ENCODE results near the gene UBA5.

UBA5 gene

DNA sequence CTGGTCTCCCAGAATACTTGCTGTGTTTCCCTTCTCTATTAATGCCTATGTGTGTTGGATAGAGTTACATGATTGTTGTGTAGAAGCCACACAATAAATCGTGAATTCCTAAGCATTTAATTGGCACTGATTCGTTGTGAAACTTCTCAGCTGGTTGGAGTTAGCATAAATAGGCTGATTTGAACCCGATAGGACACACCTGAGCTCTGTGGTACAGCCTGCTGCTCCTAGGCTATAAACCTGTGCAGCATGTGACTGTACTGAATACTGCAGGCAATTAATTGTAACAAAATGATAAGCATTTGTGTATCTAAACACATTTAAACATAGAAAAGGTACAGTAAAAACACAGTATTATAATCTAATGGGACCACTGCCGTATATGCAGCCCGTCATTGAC lies 5.4 kb upstream of the UBA5 start:
- DNase-seq: no peak

DNA sequence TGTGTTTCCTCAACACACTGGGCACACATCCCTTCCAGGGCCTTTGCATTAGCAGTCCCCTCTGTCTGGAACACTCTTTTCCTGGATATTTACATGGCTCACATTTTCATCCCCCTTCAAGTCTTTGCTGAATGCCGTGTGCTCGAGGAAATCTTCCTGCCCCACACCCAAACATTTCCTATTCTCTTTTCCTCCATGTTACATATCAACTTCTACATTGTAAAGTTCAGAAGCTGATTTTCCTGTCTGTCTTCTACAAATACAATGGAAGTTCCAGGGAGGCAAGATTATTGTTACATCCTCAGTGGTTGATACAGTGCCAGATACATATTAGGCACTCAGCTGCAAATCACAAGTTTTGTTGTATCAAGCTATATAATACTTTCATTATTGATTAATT lies 4.7 kb upstream of the UBA5 start:
- DNase-seq: no peak

- DNase-seq: no peak
These were observed 2.0 kb upstream of the UBA5 start for GRCh38 chr3:132657869-132658747.

- DNase-seq: no peak
These were observed 1.1 kb upstream of the UBA5 start for GRCh38 chr3:132659000-132659364.

DNA sequence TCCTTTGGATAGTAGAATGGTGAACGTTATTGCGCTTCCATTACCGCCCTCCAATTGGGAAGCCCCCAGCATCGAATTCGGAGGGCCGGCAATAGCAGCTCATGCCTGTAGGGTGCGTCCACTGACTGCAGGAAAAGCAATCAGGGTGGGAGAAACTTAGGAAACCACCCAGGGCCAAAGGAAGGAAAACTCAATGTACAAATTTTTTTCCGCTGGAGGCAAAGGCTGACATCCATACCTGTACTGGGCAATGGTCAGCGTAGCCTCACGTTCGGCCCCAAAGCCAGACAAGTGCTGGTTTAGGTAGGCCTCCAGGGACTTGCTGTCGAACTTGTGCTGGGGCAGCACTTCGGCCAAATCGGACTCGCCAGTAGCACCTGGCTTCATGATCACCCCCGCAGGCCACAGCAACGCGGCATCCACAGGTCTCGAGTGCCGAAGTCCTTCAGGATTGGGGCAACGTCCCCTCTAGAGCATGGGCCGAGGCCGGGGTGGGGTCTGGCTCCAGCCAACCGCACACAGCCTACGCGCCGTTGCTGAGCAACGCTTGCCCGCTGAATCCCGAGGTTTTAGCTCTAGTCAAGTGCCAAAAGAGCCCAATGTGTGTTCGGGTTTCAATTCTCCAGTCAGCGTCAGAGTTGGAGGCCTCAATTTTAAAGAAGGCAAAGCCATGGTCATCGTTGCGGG lies 621 bp upstream of the UBA5 start, which contains the start of gene ACAD11:
ACAD11 (minus strand) TSS at position 445 of the 687 bp plus-strand sequence; CDS start at position 387, 58 bp downstream.
- DNase-seq: peak; percentile 36

- no peak for DNase-seq
These were observed 612 bp downstream of the UBA5 start for GRCh38 chr3:132660811-132661070.

DNA sequence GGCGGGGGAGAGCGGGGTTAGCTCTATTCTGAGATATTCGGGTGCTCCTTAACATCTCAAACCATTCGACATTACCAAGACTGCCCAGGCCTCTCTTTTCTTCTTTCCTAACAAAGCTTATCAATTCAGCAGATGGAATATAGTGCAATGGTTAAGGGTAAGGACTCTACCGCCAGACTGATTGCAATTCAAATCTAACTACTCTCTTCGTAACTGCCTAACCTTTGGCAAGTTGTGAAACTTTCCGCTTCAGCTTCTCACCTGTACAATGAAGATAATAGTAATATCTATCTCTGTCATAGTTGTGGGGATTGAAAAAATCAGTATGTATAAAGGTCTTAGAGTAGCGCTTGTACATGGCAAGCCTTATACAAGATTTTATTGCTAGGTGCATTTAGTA lies 972 bp downstream of the UBA5 start:
- DNase-seq: no peak

DNA sequence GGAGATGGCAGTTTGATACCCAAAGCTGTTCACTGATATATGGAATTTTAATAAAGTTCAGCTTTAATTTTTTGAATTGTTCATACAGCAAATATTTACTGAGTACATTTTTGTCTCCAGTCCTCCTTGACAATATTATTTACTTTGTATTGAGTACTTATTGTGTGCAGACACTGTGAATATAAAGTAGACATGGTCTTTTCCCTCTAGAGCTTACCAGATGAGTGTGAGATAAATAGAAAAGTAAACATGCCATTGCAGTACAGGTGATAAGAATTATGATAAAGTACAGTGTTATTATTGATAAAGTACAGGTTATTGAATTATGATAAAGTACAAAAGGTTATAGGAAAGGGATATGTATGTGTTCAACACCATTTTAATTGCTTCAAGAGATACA lies 2.1 kb downstream of the UBA5 start:
- DNase-seq: no peak

DNA sequence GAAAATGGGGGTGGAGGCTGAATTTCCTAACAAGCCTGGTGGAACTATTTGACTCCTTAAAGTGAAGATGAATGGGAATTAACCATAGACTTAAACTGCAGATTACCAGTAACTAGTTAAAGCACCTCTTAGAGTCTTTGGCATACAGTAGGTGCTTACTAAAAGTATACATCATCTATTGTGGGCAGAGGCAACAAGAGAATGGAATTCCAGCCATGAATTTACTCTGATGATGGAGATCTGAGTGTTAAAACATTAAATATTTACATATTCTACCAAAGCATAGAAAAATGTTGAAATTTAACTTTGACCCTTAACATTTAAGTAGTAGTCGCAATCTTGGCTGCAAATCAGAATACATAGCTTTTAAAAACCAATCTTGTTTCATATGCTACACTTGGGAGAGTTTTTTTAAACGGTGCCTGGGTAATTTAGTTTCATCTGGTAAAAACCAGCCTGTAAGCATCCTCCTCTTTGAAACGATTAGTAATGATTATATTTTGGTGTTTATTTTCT lies 5.2 kb downstream of the UBA5 start:
- DNase-seq: no peak

GRCh38 chr3:132669256-132669777 lies 9.2 kb downstream of the UBA5 start:
- no peak for DNase-seq

GRCh38 chr3:132675408-132675807 lies 15.3 kb downstream of the UBA5 start:
- no peak for DNase-seq

- no peak for DNase-seq
These were observed 19.8 kb downstream of the UBA5 start for GRCh38 chr3:132679911-132680310.

- no peak for DNase-seq
These were observed 21.3 kb downstream of the UBA5 start for GRCh38 chr3:132681421-132681820.

GRCh38 chr3:132682201-132682600 lies 22.1 kb downstream of the UBA5 start:
- DNase-seq: no peak

GRCh38 chr3:132690040-132690439 lies 29.9 kb downstream of the UBA5 start:
- DNase-seq: no peak

GRCh38 chr3:132694991-132695390 lies 34.9 kb downstream of the UBA5 start:
- no peak for DNase-seq

GRCh38 chr3:132695422-132695821 lies 35.3 kb downstream of the UBA5 start:
- no peak for DNase-seq

DNA sequence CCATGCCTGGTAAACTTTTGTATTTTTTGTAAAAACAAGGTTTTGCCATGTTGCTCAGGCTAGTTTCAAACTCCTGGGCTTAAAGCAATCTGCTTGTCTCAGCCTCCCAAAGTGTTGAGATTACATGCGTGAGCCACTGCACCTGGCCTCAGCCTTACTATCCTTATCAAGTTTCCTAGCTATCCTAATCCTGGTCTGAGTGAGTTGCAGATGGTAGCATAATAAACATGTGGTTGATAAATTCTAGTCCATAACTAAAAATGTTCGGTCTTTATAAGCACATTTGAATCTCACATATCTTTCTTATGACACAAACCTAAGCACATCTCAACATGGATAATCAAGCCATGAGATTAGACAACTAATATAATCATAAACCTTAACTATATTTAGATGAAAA lies 43.6 kb downstream of the UBA5 start:
- DNase-seq: no peak

DNA sequence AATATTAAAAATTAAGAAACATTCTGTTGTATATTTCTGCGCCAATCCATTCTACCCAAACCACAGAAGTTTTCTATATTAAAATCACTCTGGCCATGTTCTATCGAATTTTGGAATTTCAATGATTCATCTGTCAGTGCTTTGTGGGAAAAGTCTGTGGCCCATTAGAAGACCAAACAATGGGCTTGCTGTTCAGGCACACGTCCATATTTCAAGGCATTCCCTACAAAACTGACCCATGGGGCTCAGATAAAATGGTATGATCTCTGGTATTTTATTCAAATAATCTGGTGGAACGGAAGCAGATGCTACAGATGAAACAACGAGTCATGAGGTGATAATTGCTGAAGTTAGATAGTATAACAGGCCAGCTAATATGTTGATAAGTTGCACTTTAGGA lies 49.6 kb downstream of the UBA5 start:
- no peak for DNase-seq

GRCh38 chr3:132710311-132710710 lies 50.2 kb downstream of the UBA5 start:
- no peak for DNase-seq

DNA sequence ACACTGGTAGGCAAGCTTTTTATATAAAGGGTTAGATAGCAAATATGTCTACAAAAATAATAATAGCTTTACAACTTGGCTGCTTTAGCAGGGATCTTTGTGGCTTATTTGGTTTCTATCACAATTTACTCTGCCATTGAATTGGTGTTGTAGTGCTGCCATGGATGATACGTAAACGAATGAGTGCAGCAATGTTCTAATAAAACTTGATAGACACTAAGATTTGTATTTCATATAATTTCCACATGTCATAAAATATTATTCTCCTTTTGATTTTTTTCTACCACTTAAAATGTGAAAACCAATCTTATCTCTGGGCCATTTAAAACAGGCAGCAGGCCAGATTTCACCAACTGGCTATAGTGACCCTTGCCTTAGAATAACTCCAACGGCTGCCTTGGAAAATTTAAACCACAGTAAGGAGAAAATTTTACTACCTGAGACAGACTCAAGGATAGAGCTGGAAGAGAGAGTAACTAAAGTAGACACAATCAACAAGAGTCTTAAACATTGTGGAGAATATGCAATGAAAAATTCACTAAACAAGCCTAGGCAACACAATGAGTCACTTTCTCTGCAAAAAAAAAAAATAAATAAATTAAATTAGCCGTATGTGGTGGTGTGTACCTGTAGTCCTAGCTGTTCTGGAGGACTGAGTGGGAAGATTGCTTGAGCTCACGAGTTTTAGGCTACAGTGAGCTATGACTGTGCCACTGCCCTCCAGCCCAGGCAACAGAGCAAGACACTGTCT lies 54.0 kb downstream of the UBA5 start:
- DNase-seq: no peak

GRCh38 chr3:132716372-132716771 lies 56.2 kb downstream of the UBA5 start:
- no peak for DNase-seq

GRCh38 chr3:132720228-132720627 lies 60.1 kb downstream of the UBA5 start:
- DNase-seq: no peak
